Loucy (cell line): ENCODE results near the gene FAM83F.

Experiments
- H2AFZ ChIP-seq: fragments of 200-600 bp; sonication (generic); 2 replicates; pipeline ENCODE4 v1.6.0; 2016; ENCODE audit warnings: antibody characterized with exemption, mild to moderate bottlenecking, low read length, moderate library complexity
- H3F3A ChIP-seq: fragments of 200-600 bp; 2 replicates; pipeline ENCODE4 v1.6.0; 2016; ENCODE audit warnings: antibody characterized with exemption, low read depth, mild to moderate bottlenecking
- H3K27me3 ChIP-seq: fragments of 200-600 bp; sonication (generic); 2 replicates; pipeline ENCODE4 v1.6.1; 2014; ENCODE audit warnings: low read length, mild to moderate bottlenecking; ENCODE audit not compliant: insufficient read depth, poor library complexity, severe bottlenecking
- H3K36me3 ChIP-seq: fragments of 200-600 bp; sonication (generic); 2 replicates; pipeline ENCODE4 v1.6.1; 2016; ENCODE audit warnings: low read length; ENCODE audit not compliant: insufficient read depth
- H3K4me1 ChIP-seq: fragments of 200-600 bp; sonication (generic); 2 replicates; pipeline ENCODE4 v1.5.1; 2014; ENCODE audit warnings: low read length, mild to moderate bottlenecking; ENCODE audit not compliant: insufficient read depth, poor library complexity, severe bottlenecking
- H3K4me2 ChIP-seq: fragments of 200-600 bp; sonication (generic); 2 replicates; pipeline ENCODE4 v1.6.0; 2014; ENCODE audit warnings: antibody characterized with exemption, low read length, low read depth, mild to moderate bottlenecking; ENCODE audit not compliant: poor library complexity, severe bottlenecking
- H3K4me3 ChIP-seq: fragments of 200-600 bp; sonication (generic); 2 replicates; pipeline ENCODE4 v1.5.1; 2014; ENCODE audit warnings: low read length, mild to moderate bottlenecking, mixed read lengths; ENCODE audit not compliant: poor library complexity, severe bottlenecking
- H3K79me2 ChIP-seq: fragments of 200-600 bp; sonication (generic); 2 replicates; pipeline ENCODE4 v1.6.1; 2014; ENCODE audit warnings: low read length; ENCODE audit not compliant: insufficient read depth
- H3K9ac ChIP-seq: fragments of 200-600 bp; sonication (generic); 2 replicates; pipeline ENCODE4 v1.6.0; 2014; ENCODE audit warnings: mild to moderate bottlenecking, low read depth, low read length, moderate library complexity; ENCODE audit not compliant: poor library complexity, severe bottlenecking
- H3K9me2 ChIP-seq: fragments of 200-600 bp; sonication (generic); replicated peaks from 2 replicates; pipeline ENCODE4 v1.6.1; 2016; ENCODE audit warnings: low read depth, low read length, mixed read lengths
- H3K9me3 ChIP-seq: fragments of 200-600 bp; sonication (generic); 2 replicates; pipeline ENCODE4 v1.6.1; 2014; ENCODE audit warnings: mild to moderate bottlenecking, antibody characterized with exemption, low read length, low read depth; ENCODE audit not compliant: insufficient read depth
- H4K20me1 ChIP-seq: fragments of 200-600 bp; sonication (generic); 2 replicates; pipeline ENCODE4 v1.6.0; 2014; ENCODE audit warnings: antibody characterized with exemption, low read length, mild to moderate bottlenecking; ENCODE audit not compliant: insufficient read depth, poor library complexity, severe bottlenecking
- CTCF ChIP-seq: fragments of 200-600 bp; sonication (generic); conservative IDR thresholded peaks from 2 replicates; pipeline ENCODE4 v1.5.1; 2014; ENCODE audit warnings: mild to moderate bottlenecking, antibody characterized with exemption, low read length
- EZH2phosphoT487 ChIP-seq: fragments of 200-600 bp; IDR thresholded peaks from 2 replicates; pipeline ENCODE4 v1.6.1; 2018; ENCODE audit warnings: antibody characterized with exemption, mild to moderate bottlenecking, moderate library complexity, borderline replicate concordance

The FAM83F gene

GRCh38 chr22:40083794-40084193 is 89.0 kb downstream of the FAM83F start:
- Histone ChIP-seq H3K9ac (no peak overlapping the region), H3K4me3 (no peak overlapping the region), H3K79me2 (peaks cover 94% of the 10 kb centered on the region), H3K4me2 (no peak overlapping the region), H4K20me1 (peaks cover 39% of the 10 kb centered on the region), H3F3A (no peaks in the 10 kb centered on the region), H3K27me3 (no peaks in the 10 kb centered on the region), H3K9me3 (no peaks in the 10 kb centered on the region), H3K9me2 (no peaks in the 10 kb centered on the region), H3K4me1 (peaks cover 6% of the 10 kb centered on the region), H2AFZ (no peak overlapping the region), H3K36me3 (no peaks in the 10 kb centered on the region)
- no peak for TF ChIP-seq CTCF
- TF ChIP-seq EZH2phosphoT487, result no peak

GRCh38 chr22:40084246-40084645 is 89.5 kb downstream of the FAM83F start:
- H3K36me3 ChIP-seq, result no peaks in the 10 kb centered on the region
- no peaks in the 10 kb centered on the region for H3K27me3 ChIP-seq
- H3K9ac ChIP-seq, result no peak overlapping the region
- H3F3A ChIP-seq, result no peaks in the 10 kb centered on the region
- H3K4me2 ChIP-seq, result no peak overlapping the region
- no peaks in the 10 kb centered on the region for H3K9me2 ChIP-seq
- peaks cover 94% of the 10 kb centered on the region for H3K79me2 ChIP-seq
- peaks cover 6% of the 10 kb centered on the region for H3K4me1 ChIP-seq
- TF ChIP-seq EZH2phosphoT487 (no peak), CTCF (no peak)
- H3K9me3 ChIP-seq, result no peaks in the 10 kb centered on the region
- H4K20me1 ChIP-seq, result peaks cover 40% of the 10 kb centered on the region
- H3K4me3 ChIP-seq, result no peak overlapping the region
- H2AFZ ChIP-seq, result no peak overlapping the region

DNA sequence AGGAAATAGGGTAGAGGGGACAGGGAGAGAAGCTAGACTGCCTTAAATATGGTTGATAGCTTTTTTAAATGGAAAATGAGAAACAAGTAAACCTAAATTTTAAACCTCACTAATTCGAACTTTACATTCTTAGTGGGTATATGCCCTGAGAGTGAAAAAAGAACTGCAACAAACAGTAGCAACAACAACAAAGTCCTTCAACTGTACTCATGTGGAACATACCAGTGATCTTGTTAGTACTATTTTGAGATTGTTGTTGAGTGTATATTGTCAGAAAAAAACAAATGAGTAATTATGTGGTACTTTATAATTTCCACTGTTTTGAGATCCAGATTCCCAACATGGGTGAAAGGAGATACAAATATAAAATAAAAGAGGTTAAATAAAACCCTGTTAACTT is 94.1 kb downstream of the FAM83F start:
- Histone ChIP-seq H3K9ac (no peak overlapping the region), H3K36me3 (no peaks in the 10 kb centered on the region), H3F3A (no peaks in the 10 kb centered on the region), H3K9me3 (no peaks in the 10 kb centered on the region), H3K4me2 (no peak overlapping the region), H3K27me3 (no peaks in the 10 kb centered on the region), H3K4me1 (peaks cover 11% of the 10 kb centered on the region), H4K20me1 (peaks cover 35% of the 10 kb centered on the region), H2AFZ (no peak overlapping the region), H3K4me3 (no peak overlapping the region), H3K9me2 (no peaks in the 10 kb centered on the region), H3K79me2 (peaks cover 97% of the 10 kb centered on the region)
- TF ChIP-seq EZH2phosphoT487 (no peak), CTCF (no peak)
